ENCODE results near the gene PPP1R14B. TPM values are rescaled to one million over a fixed set of nuclear protein-coding genes. Genes with fewer than 3 reads are reported as not detected.
A peak's percentile ranks its signal among the peaks of the same experiment; 100 is the strongest.

PPP1R14B gene
- total and polyA plus RNA-seq, 4 donors, result 24.2 to 57.6 (median 38.3) TPM

- Histone ChIP-seq H3K4me1 (ENCODE audit: control insufficient read depth in 4 of 4, insufficient read depth in 4 of 4, low read length in 3 of 4) (peaks cover 10 to 54% (median 42%) of the 10 kb centered on the region in 4 donors), H3K4me3 (ENCODE audit: low read depth in 1 of 3, low read length in 3 of 3) (peak overlapping the region in 1 of 3 donors; percentile 67), H3K27me3 (ENCODE audit: control insufficient read depth in 4 of 4, insufficient read depth in 4 of 4, low read length in 3 of 4) (no peaks in the 10 kb centered on the region), H3K9ac (ENCODE audit: low read depth in 1 of 2, low read length in 2 of 2) (no peak overlapping the region), H3K36me3 (ENCODE audit: control insufficient read depth in 4 of 4, insufficient read depth in 3 of 4, low read depth in 1 of 4, low read length in 3 of 4) (no peaks in the 10 kb centered on the region), H3K27ac (ENCODE audit: low read depth in 1 of 2, low read length in 2 of 2) (no peak overlapping the region), H3K9me3 (ENCODE audit: control insufficient read depth in 4 of 4, low read length in 3 of 4) (no peaks in the 10 kb centered on the region)
- DNase-seq (ENCODE audit: low spot score), result no peak
- WGBS, result 29% methylated on average over 13 of the region's 13 CpGs
- TF ChIP-seq GABPA (IDR thresholded peaks at IDR 0.05 in 1 of 2, conservative IDR thresholded peaks at IDR 0.05 in 1 of 2) (no peak), SP1 (IDR thresholded peaks at IDR 0.05) (no peak), REST (IDR thresholded peaks at IDR 0.05) (no peak), TAF1 (conservative IDR thresholded peaks at IDR 0.05) (no peak), CTCF (IDR thresholded peaks at IDR 0.05; ENCODE audit: low read depth, low read length, missing input control) (no peak), JUND (IDR thresholded peaks at IDR 0.05) (no peak)
Measured at GRCh38 chr11:64250415-64251015, 3.8 kb upstream of the PPP1R14B start.

- Histone ChIP-seq H3K9ac (ENCODE audit: low read depth in 1 of 2, low read length in 2 of 2) (no peak overlapping the region), H3K4me1 (ENCODE audit: control insufficient read depth in 4 of 4, insufficient read depth in 4 of 4, low read length in 3 of 4) (peaks cover 10 to 61% (median 48%) of the 10 kb centered on the region in 4 donors), H3K9me3 (ENCODE audit: control insufficient read depth in 4 of 4, low read length in 3 of 4) (no peaks in the 10 kb centered on the region), H3K4me3 (ENCODE audit: low read depth in 1 of 3, low read length in 3 of 3) (no peak overlapping the region), H3K36me3 (ENCODE audit: control insufficient read depth in 4 of 4, insufficient read depth in 3 of 4, low read depth in 1 of 4, low read length in 3 of 4) (no peaks in the 10 kb centered on the region), H3K27ac (ENCODE audit: low read depth in 1 of 2, low read length in 2 of 2) (no peak overlapping the region), H3K27me3 (ENCODE audit: control insufficient read depth in 4 of 4, insufficient read depth in 4 of 4, low read length in 3 of 4) (no peaks in the 10 kb centered on the region)
- WGBS, result 84% methylated on average over 8 of the region's 8 CpGs
- no peak for DNase-seq (ENCODE audit: low spot score)
- TF ChIP-seq EGR1 (IDR thresholded peaks at IDR 0.05; ENCODE audit: low read depth in 2 of 2), result no peak
- TF ChIP-seq YY1 (IDR thresholded peaks at IDR 0.05), result no peak
- TF ChIP-seq RXRA (IDR thresholded peaks at IDR 0.05), result peak; percentile 50 to 53
- peak; percentile 38 to 54 for TF ChIP-seq HNF4A (conservative IDR thresholded peaks at IDR 0.05)
- no peak for TF ChIP-seq TAF1 (conservative IDR thresholded peaks at IDR 0.05)
- no peak for TF ChIP-seq MAX (IDR thresholded peaks at IDR 0.05)
- no peak for TF ChIP-seq ZBTB33 (IDR thresholded peaks at IDR 0.05)
- no peak for TF ChIP-seq ATF3 (IDR thresholded peaks at IDR 0.05)
- no peak for TF ChIP-seq GABPA (IDR thresholded peaks at IDR 0.05 in 1 of 2, conservative IDR thresholded peaks at IDR 0.05 in 1 of 2)
- TF ChIP-seq REST (IDR thresholded peaks at IDR 0.05), result no peak
- peak; percentile 26 for TF ChIP-seq NR2F2 (IDR thresholded peaks at IDR 0.05)
- TF ChIP-seq RAD21 (IDR thresholded peaks at IDR 0.05), result no peak
- no peak for TF ChIP-seq FOXA1 (IDR thresholded peaks at IDR 0.05)
- TF ChIP-seq SP1 (IDR thresholded peaks at IDR 0.05), result peak; percentile 41
- no peak for TF ChIP-seq HNF4G (IDR thresholded peaks at IDR 0.05)
Measured at GRCh38 chr11:64249563-64250414, 3.0 kb upstream of the PPP1R14B start.
